ENCODE results near the gene PRKN. TPM values are rescaled to one million over a fixed set of nuclear protein-coding genes. Genes with fewer than 3 reads are reported as not detected.

PRKN gene
- total and polyA plus RNA-seq, 9 of the 15 experiments (the other 6 are each of a cell fraction or from before 2014, with no cell fraction given), result 0.03 to 0.96 (median 0.15) TPM; not detected in 2

DNA sequence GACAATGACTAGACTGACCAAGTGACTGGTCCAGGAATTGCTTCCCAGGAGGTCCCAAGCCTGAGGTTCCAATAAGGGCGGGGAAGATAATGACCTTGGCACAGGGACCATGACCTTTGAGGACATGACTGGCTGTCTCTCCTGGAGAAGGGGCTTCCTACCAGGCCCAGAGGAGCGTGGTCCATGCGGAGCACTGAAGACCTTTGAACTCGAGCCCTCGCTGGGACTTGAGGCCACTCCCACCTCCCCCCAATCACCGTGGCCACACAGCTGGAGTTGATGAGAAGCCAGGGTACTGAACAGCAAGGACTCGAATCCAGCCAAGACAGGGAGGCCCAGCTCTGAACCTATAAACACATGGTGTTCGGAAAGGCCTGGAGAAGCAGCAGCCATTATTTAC is 677.0 kb downstream of the PRKN start:
- no peaks in the 10 kb centered on the region for H3K36me3 ChIP-seq (ENCODE audit: control insufficient read depth, insufficient read depth, low read length)
- no peaks in the 10 kb centered on the region for H3K9me1 ChIP-seq (ENCODE audit: control insufficient read depth, insufficient read depth, low read length)
- ATAC-seq, result no peak
- TF ChIP-seq NRF1 (conservative IDR thresholded peaks at IDR 0.05 in 1 of 2, IDR thresholded peaks at IDR 0.05 in 1 of 2) (no peak), ZFP1 (CRISPR knock-in tag; IDR thresholded peaks at IDR 0.05) (no peak), POLR2AphosphoS5 (IDR thresholded peaks at IDR 0.05; ENCODE audit: control insufficient read depth, insufficient read depth, low read depth, low read length) (no peak), NFIX (CRISPR knock-in tag; IDR thresholded peaks at IDR 0.05; ENCODE audit: low read depth) (no peak), SIN3A (IDR thresholded peaks at IDR 0.05; ENCODE audit: borderline replicate concordance in 2 of 2, control insufficient read depth in 1 of 2, low read depth in 2 of 2, low read length in 2 of 2) (no peak), CCNT2 (IDR thresholded peaks at IDR 0.05; ENCODE audit: borderline replicate concordance, extremely low read depth, insufficient read length, low read depth, low read length) (no peak), IRF2 (CRISPR knock-in tag; IDR thresholded peaks at IDR 0.05) (no peak), SMAD4 (CRISPR knock-in tag; conservative IDR thresholded peaks at IDR 0.05) (no peak), ZNF263 (CRISPR knock-in tag; IDR thresholded peaks at IDR 0.05; ENCODE audit: borderline replicate concordance) (no peak), NFE2L1 (tag; IDR thresholded peaks at IDR 0.05; ENCODE audit: borderline replicate concordance, low read depth) (no peak)
- TF ChIP-seq, protein P1, sequence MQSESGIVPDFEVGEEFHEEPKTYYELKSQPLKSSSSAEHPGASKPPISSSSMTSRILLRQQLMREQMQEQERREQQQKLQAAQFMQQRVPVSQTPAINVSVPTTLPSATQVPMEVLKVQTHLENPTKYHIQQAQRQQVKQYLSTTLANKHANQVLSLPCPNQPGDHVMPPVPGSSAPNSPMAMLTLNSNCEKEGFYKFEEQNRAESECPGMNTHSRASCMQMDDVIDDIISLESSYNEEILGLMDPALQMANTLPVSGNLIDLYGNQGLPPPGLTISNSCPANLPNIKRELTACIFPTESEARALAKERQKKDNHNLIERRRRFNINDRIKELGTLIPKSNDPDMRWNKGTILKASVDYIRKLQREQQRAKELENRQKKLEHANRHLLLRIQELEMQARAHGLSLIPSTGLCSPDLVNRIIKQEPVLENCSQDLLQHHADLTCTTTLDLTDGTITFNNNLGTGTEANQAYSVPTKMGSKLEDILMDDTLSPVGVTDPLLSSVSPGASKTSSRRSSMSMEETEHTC (IDR thresholded peaks at IDR 0.05), result no peak
- TF ChIP-seq, protein P2, sequence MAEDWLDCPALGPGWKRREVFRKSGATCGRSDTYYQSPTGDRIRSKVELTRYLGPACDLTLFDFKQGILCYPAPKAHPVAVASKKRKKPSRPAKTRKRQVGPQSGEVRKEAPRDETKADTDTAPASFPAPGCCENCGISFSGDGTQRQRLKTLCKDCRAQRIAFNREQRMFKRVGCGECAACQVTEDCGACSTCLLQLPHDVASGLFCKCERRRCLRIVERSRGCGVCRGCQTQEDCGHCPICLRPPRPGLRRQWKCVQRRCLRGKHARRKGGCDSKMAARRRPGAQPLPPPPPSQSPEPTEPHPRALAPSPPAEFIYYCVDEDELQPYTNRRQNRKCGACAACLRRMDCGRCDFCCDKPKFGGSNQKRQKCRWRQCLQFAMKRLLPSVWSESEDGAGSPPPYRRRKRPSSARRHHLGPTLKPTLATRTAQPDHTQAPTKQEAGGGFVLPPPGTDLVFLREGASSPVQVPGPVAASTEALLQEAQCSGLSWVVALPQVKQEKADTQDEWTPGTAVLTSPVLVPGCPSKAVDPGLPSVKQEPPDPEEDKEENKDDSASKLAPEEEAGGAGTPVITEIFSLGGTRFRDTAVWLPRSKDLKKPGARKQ (CRISPR knock-in tag; IDR thresholded peaks at IDR 0.05), result no peak
- TF ChIP-seq, protein P3, sequence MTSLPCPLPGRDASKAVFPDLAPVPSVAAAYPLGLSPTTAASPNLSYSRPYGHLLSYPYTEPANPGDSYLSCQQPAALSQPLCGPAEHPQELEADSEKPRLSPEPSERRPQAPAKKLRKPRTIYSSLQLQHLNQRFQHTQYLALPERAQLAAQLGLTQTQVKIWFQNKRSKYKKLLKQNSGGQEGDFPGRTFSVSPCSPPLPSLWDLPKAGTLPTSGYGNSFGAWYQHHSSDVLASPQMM (CRISPR knock-in tag; IDR thresholded peaks at IDR 0.05), result no peak
- TF ChIP-seq, protein P4, sequence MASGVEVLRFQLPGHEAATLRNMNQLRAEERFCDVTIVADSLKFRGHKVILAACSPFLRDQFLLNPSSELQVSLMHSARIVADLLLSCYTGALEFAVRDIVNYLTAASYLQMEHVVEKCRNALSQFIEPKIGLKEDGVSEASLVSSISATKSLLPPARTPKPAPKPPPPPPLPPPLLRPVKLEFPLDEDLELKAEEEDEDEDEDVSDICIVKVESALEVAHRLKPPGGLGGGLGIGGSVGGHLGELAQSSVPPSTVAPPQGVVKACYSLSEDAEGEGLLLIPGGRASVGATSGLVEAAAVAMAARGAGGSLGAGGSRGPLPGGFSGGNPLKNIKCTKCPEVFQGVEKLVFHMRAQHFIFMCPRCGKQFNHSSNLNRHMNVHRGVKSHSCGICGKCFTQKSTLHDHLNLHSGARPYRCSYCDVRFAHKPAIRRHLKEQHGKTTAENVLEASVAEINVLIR (CRISPR knock-in tag; IDR thresholded peaks at IDR 0.05), result no peak

More for the DNA sequence above, 677.0 kb downstream of the PRKN start:
- no peaks in the 10 kb centered on the region for H3K79me2 ChIP-seq (ENCODE audit: control insufficient read depth, insufficient read depth, low read length)
- BruUV-seq (replicated peaks), result no TSS peak
- no peaks in the 10 kb centered on the region for H3K4me1 ChIP-seq (replicated peaks in 1 of 2; ENCODE audit: control insufficient read depth in 2 of 2, insufficient read depth in 2 of 2, low read length in 2 of 2)
- 1% methylated on average over 8 of the region's 8 CpGs for WGBS (ENCODE audit: insufficient coverage, low coverage, missing lambda C conversion rate)
- FAIRE-seq (no peak), DNase-seq (ENCODE audit: extremely low read depth in 1 of 4, low spot score in 3 of 4) (no peak)
- no peaks in the 10 kb centered on the region for H3K9me3 ChIP-seq (replicated peaks; ENCODE audit: control insufficient read depth, insufficient read depth, low read depth, low read length)
- H4K20me1 ChIP-seq (replicated peaks; ENCODE audit: control insufficient read depth, insufficient read depth, low read length), result no peaks in the 10 kb centered on the region
- H3K27me3 ChIP-seq (ENCODE audit: control insufficient read depth in 2 of 2, insufficient read depth in 2 of 2, low read length in 2 of 2), result no peaks in the 10 kb centered on the region
- no peak overlapping the region for H3K4me3 ChIP-seq
- in situ Hi-C loops (cut with MboI) (no loop called here), intact Hi-C loops (cut with micrococcal nuclease) (no loop called here)
- H3K9ac ChIP-seq (ENCODE audit: insufficient read depth in 1 of 2, low read depth in 2 of 2, low read length in 2 of 2), result no peak overlapping the region
- no peak overlapping the region for H3K4me2 ChIP-seq (ENCODE audit: insufficient read depth, low read length)
- ChIA-PET POLR2A (no interaction called here), CTCF (ENCODE audit: low intra/inter-chr PET ratio) (no interaction called here)
- H3K27ac ChIP-seq (ENCODE audit: extremely low read depth, low read depth, low read length), result no peak overlapping the region
- H2AFZ ChIP-seq (ENCODE audit: low read depth, low read length), result no peak overlapping the region
